HepG2 (cell line): ENCODE results near the gene TBL2. TPM values are rescaled to one million over a fixed set of nuclear protein-coding genes. Genes with fewer than 3 reads are reported as not detected.

ENCODE experiments used
- ATF2 ChIP-seq: sonication (generic); formaldehyde crosslinking; IDR thresholded peaks from 2 replicates; pipeline ENCODE4 v1.4.0; 2020; ENCODE audit warnings: missing genetic modification reagents
- ATF7-NPFF ChIP-seq: sonication (generic); formaldehyde crosslinking; IDR thresholded peaks from 2 replicates; pipeline ENCODE4 v1.8.1; 2023; ENCODE audit warnings: mild to moderate bottlenecking, low read depth, missing genetic modification reagents, moderate library complexity
- BCL6 ChIP-seq: IDR thresholded peaks from 2 replicates; pipeline ENCODE4 v1.6.1; 2016; ENCODE audit warnings: missing genetic modification reagents, missing compliant biosample characterization
- CBX5 ChIP-seq: sonication (generic); formaldehyde crosslinking; IDR thresholded peaks from 2 replicates; pipeline ENCODE4 v1.4.0; 2020; ENCODE audit warnings: missing genetic modification reagents, borderline replicate concordance
- CREB1 ChIP-seq, 2 experiments: fragments of 450-650 bp in 1 of 2; IDR thresholded peaks; 2 replicates each; pipeline ENCODE4 v1.6.1; 2016 to 2017; ENCODE audit warnings: control low read depth in 1 of 2, mild to moderate bottlenecking in 1 of 2, missing compliant biosample characterization in 1 of 2, missing genetic modification characterization in 1 of 2
- DMTF1 ChIP-seq: sonication (generic); formaldehyde crosslinking; IDR thresholded peaks from 2 replicates; pipeline ENCODE4 v1.4.0; 2020; ENCODE audit warnings: mild to moderate bottlenecking, missing genetic modification reagents
- DNMT1 ChIP-seq: sonication (generic); formaldehyde crosslinking; IDR thresholded peaks from 2 replicates; pipeline ENCODE4 v1.5.1; 2020; ENCODE audit warnings: mild to moderate bottlenecking, missing genetic modification reagents
- KDM6A ChIP-seq: IDR thresholded peaks from 2 replicates; pipeline ENCODE4 v1.6.1; 2016; ENCODE audit warnings: low read depth
- POLR2AphosphoS2 ChIP-seq: IDR thresholded peaks from 2 replicates; pipeline ENCODE4 v1.6.1; 2011; ENCODE audit warnings: low read depth, low read length, improper control_type of control experiment
- POLR2AphosphoS5 ChIP-seq: IDR thresholded peaks from 2 replicates; pipeline ENCODE4 v1.6.1; 2012; ENCODE audit warnings: low read depth, low read length
- RCOR2 ChIP-seq: IDR thresholded peaks from 2 replicates; pipeline ENCODE4 v1.6.1; 2016; ENCODE audit warnings: missing biosample characterization, missing genetic modification reagents
- SIX4 ChIP-seq: sonication (generic); formaldehyde crosslinking; IDR thresholded peaks from 2 replicates; pipeline ENCODE4 v1.4.0; 2020; ENCODE audit warnings: missing genetic modification reagents
- SP140L ChIP-seq: sonication (generic); formaldehyde crosslinking; IDR thresholded peaks from 2 replicates; pipeline ENCODE4 v1.4.0; 2020; ENCODE audit warnings: missing genetic modification reagents, borderline replicate concordance
- STAG1 ChIP-seq: sonication (generic); formaldehyde crosslinking; IDR thresholded peaks from 2 replicates; pipeline ENCODE4 v1.4.0; 2020; ENCODE audit warnings: missing genetic modification reagents
- TAF15 ChIP-seq: fragments of 200-400 bp; formaldehyde crosslinking; IDR thresholded peaks from one replicate; pipeline ENCODE4 v1.6.1; 2018; ENCODE audit warnings: mild to moderate bottlenecking, low read depth, low read length; ENCODE audit not compliant: poor library complexity, severe bottlenecking
- TBX2 ChIP-seq: sonication (generic); formaldehyde crosslinking; IDR thresholded peaks from 2 replicates; pipeline ENCODE4 v1.5.0; 2020; ENCODE audit warnings: missing genetic modification reagents, mild to moderate bottlenecking, borderline replicate concordance
- ZNF12 ChIP-seq: sonication (generic); formaldehyde crosslinking; IDR thresholded peaks from 2 replicates; pipeline ENCODE4 v1.5.0; 2020; ENCODE audit warnings: missing genetic modification reagents
- ZNF260 ChIP-seq: sonication (generic); formaldehyde crosslinking; IDR thresholded peaks from 2 replicates; pipeline ENCODE4 v1.4.0; 2020; ENCODE audit warnings: missing genetic modification reagents, low read depth, mild to moderate bottlenecking, borderline replicate concordance
- ZNF367 ChIP-seq: sonication (generic); formaldehyde crosslinking; IDR thresholded peaks from 2 replicates; pipeline ENCODE4 v1.4.0; 2020; ENCODE audit warnings: missing genetic modification reagents, borderline replicate concordance
- ZNF414 ChIP-seq: sonication (generic); formaldehyde crosslinking; IDR thresholded peaks from 2 replicates; pipeline ENCODE4 v1.5.0; 2020; ENCODE audit warnings: missing genetic modification reagents
- ZNF691 ChIP-seq: sonication (generic); formaldehyde crosslinking; IDR thresholded peaks from 2 replicates; pipeline ENCODE4 v1.4.0; 2020; ENCODE audit warnings: missing genetic modification reagents, low read depth, mild to moderate bottlenecking, borderline replicate concordance
- ZNF703 ChIP-seq: sonication (generic); formaldehyde crosslinking; IDR thresholded peaks from 2 replicates; pipeline ENCODE4 v1.5.1; 2020; ENCODE audit warnings: missing genetic modification reagents, mild to moderate bottlenecking, moderate library complexity, borderline replicate concordance
- ZNF878 ChIP-seq: sonication (generic); formaldehyde crosslinking; IDR thresholded peaks from 2 replicates; pipeline ENCODE4 v1.8.1; 2023; ENCODE audit warnings: mild to moderate bottlenecking, missing genetic modification reagents, moderate library complexity
- ZSCAN29 ChIP-seq: sonication (generic); formaldehyde crosslinking; conservative IDR thresholded peaks from 2 replicates; pipeline ENCODE4 v1.4.0; 2020; ENCODE audit warnings: mild to moderate bottlenecking, missing genetic modification reagents
- polyA plus RNA-seq, 8 experiments: library from polyadenylated mRNA; depleted of rRNA in 3 of 8; stranded (reverse) in 7 of 8; unstranded in 1 of 8; fragments of >200 nt; fragmentation: Illumina TruSeq in 4 of 8; extraction: Trizol in 4 of 8; gene quantifications; 2 replicates each; pipeline versions ENCODE4 v1.2.1 to v1.2.3, GENCODE V29; 2011 to 2016; ENCODE audit warnings: low read depth in 4 of 8, missing spikeins in 1 of 8, mixed read lengths in 1 of 8; ENCODE audit not compliant: insufficient read depth in 1 of 8
- total RNA-seq, 5 experiments: library from RNA; depleted of rRNA; stranded (reverse); fragments of >200 nt; fragmentation: Illumina TruSeq; extraction: Trizol; gene quantifications; 2 replicates each; pipeline ENCODE4 v1.2.3, GENCODE V29; 2016; ENCODE audit warnings: low read depth in 1 of 5

The TBL2 gene
- total and polyA plus RNA-seq, 2 of the 13 experiments (the other 11 are each of a cell fraction or from before 2014, with no cell fraction given): 43.4 to 47.2 TPM

GRCh38 chr7:73557397-73558257 lies 20.8 kb downstream of the TBL2 start, which contains the start of gene BCL7B (continued):
- no peak for TF ChIP-seq ZNF414
- TF ChIP-seq DMTF1 (CRISPR knock-in tag): no peak
- peak; percentile 96 for TF ChIP-seq ATF7-NPFF (CRISPR knock-in tag)
- peak; percentile 66; the same call in 1 of the 2 replicates for TF ChIP-seq ZNF12 (CRISPR knock-in tag)
- peak; percentile 72; the same call in 1 of the 2 replicates for TF ChIP-seq ZNF691 (CRISPR knock-in tag)
- TF ChIP-seq POLR2AphosphoS5: peak; percentile 50; the same call in 1 of the 2 replicates
- no peak for TF ChIP-seq KDM6A (CRISPR knock-in tag)
- TF ChIP-seq DNMT1 (CRISPR knock-in tag): peak; percentile 86; the same call in 1 of the 2 replicates
- no peak for TF ChIP-seq POLR2AphosphoS2
- TF ChIP-seq ATF2: no peak
- TF ChIP-seq RCOR2: peak; percentile 69; the same call in 1 of the 2 replicates
- peak; percentile 33; the same call in 1 of the 2 replicates for TF ChIP-seq BCL6 (CRISPR knock-in tag)
- TF ChIP-seq TBX2 (CRISPR knock-in tag): peak; percentile 94
- peak; percentile 91; the same call in 1 of the 2 replicates for TF ChIP-seq ZNF367 (CRISPR knock-in tag)
- no peak for TF ChIP-seq STAG1 (CRISPR knock-in tag)
- 0 out of 2 replicates have a peak, but pooled peaks have one; percentile 51 for TF ChIP-seq SP140L (CRISPR knock-in tag)
- 0 out of 2 replicates have a peak, but pooled peaks have one; percentile 51 for TF ChIP-seq ZSCAN29 (CRISPR knock-in tag)
- no peak for TF ChIP-seq ZNF260 (CRISPR knock-in tag)
- TF ChIP-seq SIX4: peak; percentile 26; the same call in 1 of the 2 replicates
- no peak for TF ChIP-seq CBX5 (CRISPR knock-in tag)
- TF ChIP-seq CREB1 (IDR thresholded peaks at IDR 0.05): 0 out of 2 replicates have a peak, but pooled peaks have one; percentile 0
- no peak for TF ChIP-seq CREB1 (CRISPR knock-in tag; IDR thresholded peaks at IDR 0.05)
- TF ChIP-seq TAF15: peak; percentile 27
- no peak for TF ChIP-seq ZNF878 (CRISPR knock-in tag)
- TF ChIP-seq ZNF703 (CRISPR knock-in tag): 0 out of 2 replicates have a peak, but pooled peaks have one; percentile 78
